ENCODE results near the gene TMEM213. TPM values are rescaled to one million over a fixed set of nuclear protein-coding genes. Genes with fewer than 3 reads are reported as not detected.

The TMEM213 gene
- total and polyA plus RNA-seq, 9 of the 15 experiments (the other 6 are each of a cell fraction or from before 2014, with no cell fraction given) = not detected

DNA sequence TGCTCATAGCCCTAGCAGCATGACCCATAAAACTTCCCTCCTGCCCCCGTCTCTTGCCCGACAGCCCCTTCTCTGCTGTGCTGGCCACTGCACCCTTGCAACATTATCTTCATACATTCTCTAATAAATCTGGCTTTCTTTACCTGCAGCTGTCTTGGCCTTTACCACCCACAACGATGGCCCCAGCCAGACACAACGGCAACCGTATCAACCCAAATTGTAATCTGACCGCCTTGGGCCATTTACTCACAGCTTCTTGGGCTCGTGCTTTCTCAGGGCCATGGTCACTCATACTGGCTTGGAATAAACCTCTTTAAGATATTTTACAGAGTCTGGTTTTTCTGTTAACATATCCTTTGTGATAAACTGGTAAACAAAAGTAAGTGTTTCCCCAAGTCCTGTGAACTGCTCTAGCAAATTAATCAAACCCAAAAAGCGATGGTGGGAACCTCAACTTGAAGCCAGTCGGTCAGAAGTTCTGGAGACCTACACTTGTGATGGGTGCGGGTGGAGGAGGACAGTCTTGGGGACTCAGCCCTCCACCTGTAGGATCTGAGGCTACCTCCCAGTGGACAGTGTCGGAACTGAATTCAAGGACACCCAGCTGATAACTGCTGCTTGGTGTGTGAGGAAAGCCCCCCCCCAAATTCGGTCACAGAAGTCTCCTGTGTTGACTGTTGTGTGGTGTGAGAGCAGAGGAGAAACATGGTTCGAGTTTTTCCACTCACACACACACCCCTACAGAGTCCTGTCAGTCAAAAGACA is 87.8 kb downstream of the TMEM213 start:
- BruUV-seq (replicated peaks) = no TSS peak
- CTCF ChIA-PET (ENCODE audit: low intra/inter-chr PET ratio) = interaction anchor here (1.3 to 1.6 kb wide), 2 partner anchors 189 to 242 kb away, joined by 5 to 9 read pairs; no protein-coding TSS in a partner anchor

More for the DNA sequence above, 87.8 kb downstream of the TMEM213 start:
- no peak overlapping the region for H3K4me2 ChIP-seq (ENCODE audit: insufficient read depth, low read length)
- intact Hi-C loops (cut with micrococcal nuclease) = loop anchor here (1.0 to 10.0 kb wide), 4 partner anchors 97 to 242 kb away; no protein-coding TSS in a partner anchor
- H3K36me3 ChIP-seq (ENCODE audit: control insufficient read depth, insufficient read depth, low read length) = no peaks in the 10 kb centered on the region
- DNase-seq (ENCODE audit: extremely low read depth in 1 of 4, low spot score in 3 of 4) = peak; percentile 22 to 59 (median 42)
- no peak overlapping the region for H3K27ac ChIP-seq (ENCODE audit: extremely low read depth, low read depth, low read length)
- H3K4me3 ChIP-seq = no peak overlapping the region
- no peak for TF ChIP-seq ZC3H8 (IDR thresholded peaks at IDR 0.05)
- TF ChIP-seq RAD21 (CRISPR knock-in tag; conservative IDR thresholded peaks at IDR 0.05 in 1 of 2, IDR thresholded peaks at IDR 0.05 in 1 of 2) = peak in 1 of 2 experiments; percentile 23; a peak in 1 of 4 replicates
- TF ChIP-seq, protein P1, sequence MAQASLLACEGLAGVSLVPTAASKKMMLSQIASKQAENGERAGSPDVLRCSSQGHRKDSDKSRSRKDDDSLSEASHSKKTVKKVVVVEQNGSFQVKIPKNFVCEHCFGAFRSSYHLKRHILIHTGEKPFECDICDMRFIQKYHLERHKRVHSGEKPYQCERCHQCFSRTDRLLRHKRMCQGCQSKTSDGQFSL (CRISPR knock-in tag; IDR thresholded peaks at IDR 0.05) = peak; percentile 34; the same call in 1 of the 2 replicates
- TF ChIP-seq, protein P1 (tag; IDR thresholded peaks at IDR 0.05) = no peak
- no peak for TF ChIP-seq NCOA2 (IDR thresholded peaks at IDR 0.05; ENCODE audit: partially characterized antibody in 2 of 2)
- TF ChIP-seq, protein P2, sequence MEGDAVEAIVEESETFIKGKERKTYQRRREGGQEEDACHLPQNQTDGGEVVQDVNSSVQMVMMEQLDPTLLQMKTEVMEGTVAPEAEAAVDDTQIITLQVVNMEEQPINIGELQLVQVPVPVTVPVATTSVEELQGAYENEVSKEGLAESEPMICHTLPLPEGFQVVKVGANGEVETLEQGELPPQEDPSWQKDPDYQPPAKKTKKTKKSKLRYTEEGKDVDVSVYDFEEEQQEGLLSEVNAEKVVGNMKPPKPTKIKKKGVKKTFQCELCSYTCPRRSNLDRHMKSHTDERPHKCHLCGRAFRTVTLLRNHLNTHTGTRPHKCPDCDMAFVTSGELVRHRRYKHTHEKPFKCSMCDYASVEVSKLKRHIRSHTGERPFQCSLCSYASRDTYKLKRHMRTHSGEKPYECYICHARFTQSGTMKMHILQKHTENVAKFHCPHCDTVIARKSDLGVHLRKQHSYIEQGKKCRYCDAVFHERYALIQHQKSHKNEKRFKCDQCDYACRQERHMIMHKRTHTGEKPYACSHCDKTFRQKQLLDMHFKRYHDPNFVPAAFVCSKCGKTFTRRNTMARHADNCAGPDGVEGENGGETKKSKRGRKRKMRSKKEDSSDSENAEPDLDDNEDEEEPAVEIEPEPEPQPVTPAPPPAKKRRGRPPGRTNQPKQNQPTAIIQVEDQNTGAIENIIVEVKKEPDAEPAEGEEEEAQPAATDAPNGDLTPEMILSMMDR (IDR thresholded peaks at IDR 0.05 in 2 of 3, conservative IDR thresholded peaks at IDR 0.05 in 1 of 3; ENCODE audit: insufficient read depth in 2 of 3, low read depth in 1 of 3, low read length in 3 of 3) = peak; percentile 13 to 34 (median 30); a peak in 3 of 6 replicates
- TF ChIP-seq STAG1 (CRISPR knock-in tag; IDR thresholded peaks at IDR 0.05; ENCODE audit: borderline replicate concordance) = 0 out of 2 replicates have a peak, but pooled peaks have one; percentile 26
- no peak for FAIRE-seq
- no peaks in the 10 kb centered on the region for H3K4me1 ChIP-seq (replicated peaks in 1 of 2; ENCODE audit: control insufficient read depth in 2 of 2, insufficient read depth in 2 of 2, low read length in 2 of 2)
- no peak overlapping the region; a peak in 1 of 4 replicates for H3K9ac ChIP-seq (ENCODE audit: insufficient read depth in 1 of 2, low read depth in 2 of 2, low read length in 2 of 2)
- H3K79me2 ChIP-seq (ENCODE audit: control insufficient read depth, insufficient read depth, low read length) = no peaks in the 10 kb centered on the region
- peaks cover 3% of the 10 kb centered on the region for H3K9me1 ChIP-seq (ENCODE audit: control insufficient read depth, insufficient read depth, low read length)
- POLR2A ChIA-PET = interaction anchor here (0.5 to 1.3 kb wide), 5 partner anchors 8 to 638 kb away, joined by 3 to 9 read pairs (median 5); partner anchors contain the start of genes CLEC2L and KIAA1549
- in situ Hi-C loops (cut with MboI) = no loop called here
- ATAC-seq = peak; percentile 77
- 3% methylated on average over 13 of the region's 13 CpGs for WGBS (ENCODE audit: insufficient coverage, low coverage, missing lambda C conversion rate)
- no peaks in the 10 kb centered on the region for H4K20me1 ChIP-seq (replicated peaks; ENCODE audit: control insufficient read depth, insufficient read depth, low read length)
- H2AFZ ChIP-seq (ENCODE audit: low read depth, low read length) = no peak overlapping the region
- peaks cover 51 to 61% of the 10 kb centered on the region in 2 experiments for H3K27me3 ChIP-seq (ENCODE audit: control insufficient read depth in 2 of 2, insufficient read depth in 2 of 2, low read length in 2 of 2)
- no peaks in the 10 kb centered on the region for H3K9me3 ChIP-seq (replicated peaks; ENCODE audit: control insufficient read depth, insufficient read depth, low read depth, low read length)
